TTC549 (cell line): ENCODE measurements around the gene TRIM15.
"Not testable (repeated sequence)": the region's sequence is repeated elsewhere in the genome, so short reads cannot be mapped to it uniquely, and the experiment has no call there.

Source experiments
- FAIRE-seq: peaks from 2 replicates; lab custom pipeline; 2012; peaks lifted over from hg19 to GRCh38; lab: Jason Lieb, UNC

Gene TRIM15

GRCh38 chr6:30163090-30163917, at the start of gene TRIM15:
TRIM15 (plus strand) TSS chr6:30163546; CDS start chr6:30163685, 139 bp downstream.
- FAIRE-seq = no peak

- FAIRE-seq = no peak
Measured at GRCh38 chr6:30113841-30114240, 49.5 kb upstream of the TRIM15 start.

GRCh38 chr6:30116724-30117123, 46.6 kb upstream of the TRIM15 start:
- no peak for FAIRE-seq

GRCh38 chr6:30118691-30119090, 44.7 kb upstream of the TRIM15 start:
- not testable (repeated sequence) for FAIRE-seq

GRCh38 chr6:30121446-30122366, 41.6 kb upstream of the TRIM15 start:
- no peak for FAIRE-seq

- FAIRE-seq = no peak
Measured at GRCh38 chr6:30122515-30122914, 40.8 kb upstream of the TRIM15 start.

- FAIRE-seq = no peak
Measured at GRCh38 chr6:30127238-30128093, 35.9 kb upstream of the TRIM15 start.

- FAIRE-seq = no peak
Measured at GRCh38 chr6:30129265-30130178, 33.8 kb upstream of the TRIM15 start.

- no peak for FAIRE-seq
Measured at GRCh38 chr6:30130179-30130679, 33.1 kb upstream of the TRIM15 start.

- peak; percentile 79 for FAIRE-seq
Measured at GRCh38 chr6:30130887-30131862, 32.2 kb upstream of the TRIM15 start.

- FAIRE-seq = no peak
Measured at GRCh38 chr6:30131947-30132497, 31.3 kb upstream of the TRIM15 start.

GRCh38 chr6:30135147-30135546, 28.2 kb upstream of the TRIM15 start:
- FAIRE-seq = no peak

- no peak for FAIRE-seq
Measured at GRCh38 chr6:30135757-30136156, 27.6 kb upstream of the TRIM15 start, which contains the start of gene TRIM40. TRIM40 (plus strand) TSS chr6:30136140; CDS start chr6:30137037, 897 bp downstream.

- no peak for FAIRE-seq
Measured at GRCh38 chr6:30136570-30137286, 26.6 kb upstream of the TRIM15 start.

- FAIRE-seq = not testable (repeated sequence)
Measured at GRCh38 chr6:30140240-30140639, 23.1 kb upstream of the TRIM15 start.

- FAIRE-seq = no peak
Measured at GRCh38 chr6:30142665-30143064, 20.7 kb upstream of the TRIM15 start.

GRCh38 chr6:30143780-30144179, 19.6 kb upstream of the TRIM15 start:
- no peak for FAIRE-seq

GRCh38 chr6:30144811-30145210, 18.5 kb upstream of the TRIM15 start:
- FAIRE-seq = no peak
